ENCODE data around the gene ATP9A.

GRCh38 chr20:51608061-51608460 is 160.1 kb downstream of the ATP9A start:
- TF ChIP-seq POLR2A (IDR thresholded peaks at IDR 0.05) (no peak), POLR2AphosphoS5 (IDR thresholded peaks at IDR 0.05) (no peak), CTCF (IDR thresholded peaks at IDR 0.05) (no peak), EP300 (IDR thresholded peaks at IDR 0.05) (no peak)
